ENCODE measurements around the gene SENP8. TPM values are rescaled to one million over a fixed set of nuclear protein-coding genes. Genes with fewer than 3 reads are reported as not detected.

Gene SENP8
- total and polyA plus RNA-seq, 2 of the 13 experiments (the other 11 are each of a cell fraction or from before 2014, with no cell fraction given), result 2.7 to 3.0 TPM

GRCh38 chr15:72184165-72184811 lies 66.1 kb downstream of the SENP8 start (continued):
- no peak for TF ChIP-seq AHDC1 (CRISPR knock-in tag; IDR thresholded peaks at IDR 0.05; ENCODE audit: borderline replicate concordance)
- TF ChIP-seq TEAD2 (CRISPR knock-in tag; IDR thresholded peaks at IDR 0.05), result no peak
- TF ChIP-seq ZFP90 (CRISPR knock-in tag; IDR thresholded peaks at IDR 0.05; ENCODE audit: borderline replicate concordance), result no peak
- TF ChIP-seq ZNF782 (CRISPR knock-in tag; IDR thresholded peaks at IDR 0.05; ENCODE audit: borderline replicate concordance), result no peak
- TF ChIP-seq FUBP1 (CRISPR knock-in tag; IDR thresholded peaks at IDR 0.05; ENCODE audit: borderline replicate concordance), result no peak
- no peak for TF ChIP-seq MXI1 (IDR thresholded peaks at IDR 0.05; ENCODE audit: borderline replicate concordance, low read depth, low read length)
- TF ChIP-seq, protein P1, sequence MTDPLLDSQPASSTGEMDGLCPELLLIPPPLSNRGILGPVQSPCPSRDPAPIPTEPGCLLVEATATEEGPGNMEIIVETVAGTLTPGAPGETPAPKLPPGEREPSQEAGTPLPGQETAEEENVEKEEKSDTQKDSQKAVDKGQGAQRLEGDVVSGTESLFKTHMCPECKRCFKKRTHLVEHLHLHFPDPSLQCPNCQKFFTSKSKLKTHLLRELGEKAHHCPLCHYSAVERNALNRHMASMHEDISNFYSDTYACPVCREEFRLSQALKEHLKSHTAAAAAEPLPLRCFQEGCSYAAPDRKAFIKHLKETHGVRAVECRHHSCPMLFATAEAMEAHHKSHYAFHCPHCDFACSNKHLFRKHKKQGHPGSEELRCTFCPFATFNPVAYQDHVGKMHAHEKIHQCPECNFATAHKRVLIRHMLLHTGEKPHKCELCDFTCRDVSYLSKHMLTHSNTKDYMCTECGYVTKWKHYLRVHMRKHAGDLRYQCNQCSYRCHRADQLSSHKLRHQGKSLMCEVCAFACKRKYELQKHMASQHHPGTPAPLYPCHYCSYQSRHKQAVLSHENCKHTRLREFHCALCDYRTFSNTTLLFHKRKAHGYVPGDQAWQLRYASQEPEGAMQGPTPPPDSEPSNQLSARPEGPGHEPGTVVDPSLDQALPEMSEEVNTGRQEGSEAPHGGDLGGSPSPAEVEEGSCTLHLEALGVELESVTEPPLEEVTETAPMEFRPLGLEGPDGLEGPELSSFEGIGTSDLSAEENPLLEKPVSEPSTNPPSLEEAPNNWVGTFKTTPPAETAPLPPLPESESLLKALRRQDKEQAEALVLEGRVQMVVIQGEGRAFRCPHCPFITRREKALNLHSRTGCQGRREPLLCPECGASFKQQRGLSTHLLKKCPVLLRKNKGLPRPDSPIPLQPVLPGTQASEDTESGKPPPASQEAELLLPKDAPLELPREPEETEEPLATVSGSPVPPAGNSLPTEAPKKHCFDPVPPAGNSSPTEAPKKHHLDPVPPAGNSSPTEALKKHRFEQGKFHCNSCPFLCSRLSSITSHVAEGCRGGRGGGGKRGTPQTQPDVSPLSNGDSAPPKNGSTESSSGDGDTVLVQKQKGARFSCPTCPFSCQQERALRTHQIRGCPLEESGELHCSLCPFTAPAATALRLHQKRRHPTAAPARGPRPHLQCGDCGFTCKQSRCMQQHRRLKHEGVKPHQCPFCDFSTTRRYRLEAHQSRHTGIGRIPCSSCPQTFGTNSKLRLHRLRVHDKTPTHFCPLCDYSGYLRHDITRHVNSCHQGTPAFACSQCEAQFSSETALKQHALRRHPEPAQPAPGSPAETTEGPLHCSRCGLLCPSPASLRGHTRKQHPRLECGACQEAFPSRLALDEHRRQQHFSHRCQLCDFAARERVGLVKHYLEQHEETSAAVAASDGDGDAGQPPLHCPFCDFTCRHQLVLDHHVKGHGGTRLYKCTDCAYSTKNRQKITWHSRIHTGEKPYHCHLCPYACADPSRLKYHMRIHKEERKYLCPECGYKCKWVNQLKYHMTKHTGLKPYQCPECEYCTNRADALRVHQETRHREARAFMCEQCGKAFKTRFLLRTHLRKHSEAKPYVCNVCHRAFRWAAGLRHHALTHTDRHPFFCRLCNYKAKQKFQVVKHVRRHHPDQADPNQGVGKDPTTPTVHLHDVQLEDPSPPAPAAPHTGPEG (CRISPR knock-in tag; IDR thresholded peaks at IDR 0.05), result no peak
- TF ChIP-seq KLF13 (CRISPR knock-in tag; IDR thresholded peaks at IDR 0.05), result no peak
- TF ChIP-seq RFX3 (CRISPR knock-in tag; IDR thresholded peaks at IDR 0.05), result no peak
- peak; percentile 33; the same call in 1 of the 2 replicates for TF ChIP-seq TBX2 (CRISPR knock-in tag; IDR thresholded peaks at IDR 0.05; ENCODE audit: borderline replicate concordance)
- no peak for TF ChIP-seq ZBTB8A (CRISPR knock-in tag; IDR thresholded peaks at IDR 0.05; ENCODE audit: borderline replicate concordance, low read depth)
- no peak for TF ChIP-seq IKZF5 (CRISPR knock-in tag; IDR thresholded peaks at IDR 0.05)
- peak; percentile 65; the same call in 1 of the 2 replicates for TF ChIP-seq KDM5B (CRISPR knock-in tag; IDR thresholded peaks at IDR 0.05; ENCODE audit: borderline replicate concordance)
- no peak for TF ChIP-seq TARDBP (CRISPR knock-in tag; IDR thresholded peaks at IDR 0.05)

Data from HepG2 (cell line).